CD4-positive, alpha-beta T cell treated with Interleukin-4 for 1 hour (primary cell): Measurements from ENCODE around the gene IL3.

Source experiments
- DNase-seq, 2 donors: peaks; one replicate each; pipeline ENCODE4 v3.0.0-alpha.2; 2020 to 2022

IL3 gene

GRCh38 chr5:132057498-132058255, 2.8 kb upstream of the IL3 start:
- DNase-seq: no peak

DNA sequence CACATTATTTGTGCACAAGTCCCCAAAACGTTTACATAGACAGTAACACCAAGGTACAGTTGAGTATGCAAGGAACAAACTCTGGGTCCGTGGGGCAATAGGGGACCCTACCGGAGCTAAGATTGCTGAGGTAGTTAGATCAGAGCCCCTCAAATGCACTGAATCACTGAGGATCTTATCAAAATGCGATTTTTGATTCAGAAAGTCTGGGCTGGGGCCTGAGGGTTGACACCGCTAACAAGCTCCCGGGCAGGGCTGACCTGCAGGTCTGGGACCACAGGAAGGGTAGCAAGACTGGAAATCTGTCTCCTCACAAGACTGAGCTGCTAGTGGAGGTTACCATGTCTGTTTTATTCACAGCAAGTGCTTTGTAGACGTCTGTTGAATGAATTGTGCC, 1.8 kb upstream of the IL3 start:
- DNase-seq: no peak

DNA sequence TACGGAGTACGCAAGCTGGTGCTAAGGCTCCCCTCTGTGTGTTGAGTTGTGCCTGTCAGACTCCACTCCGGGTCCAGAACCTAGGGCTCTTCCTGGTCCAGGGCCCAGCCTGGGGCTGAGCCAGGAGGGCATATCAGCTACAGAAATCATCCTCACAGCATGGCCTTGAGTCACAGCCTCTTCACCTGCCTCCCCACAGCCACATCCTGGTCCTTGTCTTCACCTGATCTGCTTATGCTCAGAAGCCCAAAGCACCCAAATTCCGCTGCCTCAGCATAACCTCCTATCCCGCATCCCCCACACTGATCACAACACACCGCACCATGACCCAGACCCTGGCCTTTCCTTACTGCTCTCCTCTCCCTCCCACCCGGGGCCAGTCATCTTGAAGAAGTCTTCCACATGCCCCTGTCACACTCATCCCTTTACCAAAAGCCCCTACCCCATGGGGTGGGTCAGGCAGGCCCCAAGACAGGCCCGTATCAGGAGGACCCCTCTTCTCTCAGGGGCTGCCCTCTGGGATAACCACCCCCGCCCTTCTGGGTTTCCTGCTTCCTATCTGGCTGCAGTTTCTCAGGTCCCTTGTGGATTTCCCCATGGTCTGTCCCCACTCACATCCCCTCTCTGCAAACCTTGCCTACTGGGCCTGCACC, 1.3 kb upstream of the IL3 start:
- DNase-seq: peak in 1 of 2 donors; percentile 48

- no peak for DNase-seq
Measured at GRCh38 chr5:132059696-132060500, 557 bp upstream of the IL3 start.

GRCh38 chr5:132063090-132063911, 2.8 kb downstream of the IL3 start:
- peak; percentile 74 to 79 for DNase-seq

DNA sequence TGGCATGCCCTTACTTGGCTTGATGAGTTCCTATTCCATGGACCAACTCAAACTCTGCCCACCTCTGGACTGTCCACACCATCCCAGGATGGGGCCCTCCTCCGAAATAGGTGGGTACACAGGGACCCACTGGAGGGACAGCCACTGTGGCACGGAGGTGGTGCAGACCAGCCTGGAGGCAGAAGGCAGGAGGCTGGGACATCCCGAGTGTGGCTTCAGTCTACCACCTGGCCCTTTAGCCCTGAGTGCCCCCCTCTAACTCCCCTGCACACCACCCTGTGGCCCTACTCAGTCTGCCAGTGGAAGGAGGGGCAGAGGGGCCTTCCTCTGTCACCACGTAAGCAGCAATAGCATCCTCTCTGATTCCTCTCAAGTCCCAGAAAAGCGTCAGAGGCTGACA, 3.7 kb downstream of the IL3 start:
- no peak for DNase-seq

DNA sequence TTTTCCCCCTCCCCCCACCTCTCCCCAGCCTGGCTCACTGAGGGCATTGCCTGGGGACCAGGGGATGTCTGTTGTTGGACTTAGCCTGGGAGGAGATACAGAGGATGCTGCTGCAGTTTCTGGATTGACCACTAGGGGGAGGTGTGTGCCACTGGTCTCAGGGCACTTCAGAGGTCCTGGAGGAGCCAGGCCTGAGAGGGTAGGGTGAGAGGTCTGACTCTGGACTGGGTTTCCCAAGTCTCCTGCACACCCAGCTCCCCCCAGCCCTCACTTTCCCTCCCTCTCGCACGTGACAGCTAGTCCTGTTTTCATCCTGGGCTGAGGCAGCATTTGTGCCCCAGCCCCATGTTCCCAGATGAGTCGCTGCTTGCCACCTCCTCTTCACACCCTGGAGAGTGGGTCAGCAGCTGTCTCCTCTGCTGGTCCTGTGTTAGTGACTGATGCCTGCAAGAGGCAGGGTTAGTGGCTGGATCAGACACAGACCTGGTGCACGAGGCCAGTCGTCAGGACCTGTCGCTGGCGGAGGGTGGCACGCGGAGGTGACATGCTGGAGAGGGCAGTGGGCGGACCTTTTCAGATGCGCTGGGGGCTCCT, 4.4 kb downstream of the IL3 start:
- DNase-seq: peak; percentile 76 to 79

- DNase-seq: peak; percentile 42 to 60
Measured at GRCh38 chr5:132065351-132065937, 5.0 kb downstream of the IL3 start.

DNA sequence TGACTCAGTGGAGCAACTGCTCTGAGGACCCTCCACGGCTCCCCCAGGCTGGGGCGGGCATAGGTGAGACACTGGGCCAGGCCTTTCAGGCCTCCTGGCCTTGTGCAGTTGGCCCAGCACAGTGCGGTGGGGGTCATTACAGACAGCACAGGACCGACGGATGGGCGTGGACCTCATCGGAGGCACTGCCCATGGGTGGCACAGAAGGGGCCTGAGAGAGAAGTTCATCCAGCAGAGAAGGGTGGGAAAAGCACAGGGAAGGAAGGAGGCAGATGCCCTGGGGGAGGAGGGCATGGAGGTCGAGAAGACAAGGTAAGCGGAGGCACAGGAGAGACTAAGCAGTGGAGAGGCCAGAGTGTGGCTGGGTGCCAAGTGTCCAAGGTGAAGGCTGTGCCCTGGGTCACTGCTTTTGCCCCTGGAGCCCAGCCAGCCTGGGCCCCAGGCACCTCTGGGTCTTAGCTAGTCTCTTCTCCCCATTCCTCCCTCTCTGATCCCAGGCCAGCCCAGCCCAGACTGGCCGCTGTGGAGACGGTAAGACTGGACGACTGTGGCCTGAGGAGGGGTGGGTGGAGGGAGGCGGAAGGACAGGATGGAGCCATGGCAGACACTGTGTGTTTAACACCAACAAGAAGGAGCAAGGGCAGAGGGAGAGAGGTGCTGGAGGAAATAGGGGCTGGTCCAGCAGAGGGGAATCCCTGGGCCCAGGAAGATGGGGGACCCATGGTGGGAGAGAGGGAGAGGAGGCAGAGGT, 5.7 kb downstream of the IL3 start:
- DNase-seq: no peak

GRCh38 chr5:132066871-132067270, 6.4 kb downstream of the IL3 start:
- DNase-seq: no peak

GRCh38 chr5:132067451-132067850, 7.0 kb downstream of the IL3 start:
- no peak for DNase-seq

- no peak for DNase-seq
Measured at GRCh38 chr5:132067941-132068808, 7.7 kb downstream of the IL3 start.

DNA sequence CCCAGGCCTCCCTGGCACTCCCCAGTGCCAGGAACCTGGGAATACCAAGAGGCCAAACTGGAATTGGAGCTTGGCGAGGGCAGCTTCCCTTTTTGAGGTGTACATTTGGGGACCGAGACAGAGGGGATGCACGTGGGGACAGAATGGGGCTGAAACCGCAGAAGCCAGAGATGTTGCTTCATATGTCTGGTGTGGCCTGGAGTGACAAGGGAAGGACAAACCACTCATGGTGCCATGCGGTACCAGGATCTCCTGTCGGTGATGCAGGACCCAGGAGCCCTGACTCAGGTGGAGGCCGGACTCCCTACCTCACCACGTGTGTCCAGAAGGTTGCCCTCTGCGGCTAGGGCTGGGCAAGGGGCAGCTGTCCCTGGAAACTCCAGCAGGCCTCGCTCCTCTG, 9.1 kb downstream of the IL3 start:
- DNase-seq: no peak

DNA sequence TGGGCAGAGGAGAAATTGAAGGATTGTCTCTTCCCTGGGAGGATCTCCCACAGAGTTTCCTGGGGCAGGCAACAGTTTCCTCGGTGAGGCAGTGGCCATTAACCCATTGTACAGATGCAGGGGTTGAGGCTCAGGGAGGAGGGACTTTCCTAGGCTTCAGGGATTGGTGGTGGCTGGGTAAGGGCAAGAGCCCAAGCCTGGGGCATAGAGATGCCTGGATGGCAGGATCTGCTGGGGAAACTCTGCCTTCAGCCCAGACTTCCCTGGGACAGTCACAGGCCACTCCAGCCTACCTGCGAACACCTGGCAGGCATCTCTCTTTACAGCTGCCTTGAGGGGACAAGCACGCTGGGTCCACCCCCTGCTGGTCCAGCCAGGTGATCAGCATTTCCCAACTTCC, 9.5 kb downstream of the IL3 start:
- no peak for DNase-seq

DNA sequence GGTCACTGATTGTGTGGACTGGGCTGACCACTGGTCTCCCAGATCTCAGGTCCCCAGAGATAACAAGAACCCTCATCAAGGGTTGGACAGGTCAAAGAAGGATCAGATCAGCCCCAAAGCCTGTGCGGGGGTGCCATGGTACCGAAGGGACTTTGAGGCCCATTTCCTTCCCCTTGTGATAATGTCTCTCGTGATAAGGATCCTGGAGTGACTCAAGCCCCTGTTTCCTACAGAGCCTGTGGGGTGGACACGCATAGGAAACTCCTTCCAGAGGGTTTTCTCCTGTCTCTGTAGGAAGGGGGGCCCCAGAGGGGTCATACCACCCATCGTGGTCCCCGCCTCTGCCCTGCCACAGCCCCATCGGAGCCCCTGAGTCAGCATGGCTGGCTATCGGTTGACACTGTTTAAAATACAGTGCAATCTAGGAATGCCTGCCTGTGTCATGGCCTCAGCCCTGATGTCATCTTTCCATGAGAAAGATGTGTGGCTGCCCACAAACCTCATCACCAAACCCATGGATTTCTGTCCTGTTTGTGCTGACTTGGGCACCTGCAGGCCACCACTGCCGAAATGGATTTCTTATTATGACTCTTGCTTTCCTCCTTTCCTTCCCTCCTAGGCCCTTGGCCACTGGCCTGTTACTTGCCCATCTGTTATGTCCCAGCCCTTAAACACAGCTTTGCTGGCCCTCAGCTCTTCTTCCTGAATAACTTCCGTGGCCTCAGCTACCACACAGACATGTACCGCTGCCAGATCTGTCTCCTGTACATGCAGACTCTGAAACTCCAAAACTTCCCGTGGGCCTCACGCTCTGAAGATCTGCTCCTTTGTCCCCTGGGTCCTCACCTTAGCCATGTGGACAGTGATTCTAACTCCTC, 10.2 kb downstream of the IL3 start:
- no peak for DNase-seq

- DNase-seq: no peak
Measured at GRCh38 chr5:132071338-132071707, 10.9 kb downstream of the IL3 start.

DNA sequence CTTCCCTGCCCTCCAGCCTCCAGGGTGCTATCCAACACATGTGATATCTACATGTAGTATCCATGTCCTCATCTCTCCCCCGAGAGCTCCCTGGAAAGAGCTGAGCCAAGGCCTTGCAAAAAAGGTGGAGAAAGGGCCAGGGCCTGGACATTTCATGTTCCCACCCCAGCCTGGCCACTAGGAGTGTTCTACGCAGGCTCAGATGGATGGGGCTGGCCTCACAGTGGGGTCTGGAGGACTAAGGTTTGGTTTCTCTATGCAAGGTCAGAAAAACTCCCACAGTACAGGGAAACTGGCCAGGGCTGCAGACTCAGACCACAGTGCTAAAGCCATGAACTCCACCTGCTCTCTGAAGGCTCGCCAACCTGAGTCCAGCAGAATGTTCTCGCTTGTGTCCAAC, 11.6 kb downstream of the IL3 start:
- DNase-seq: no peak

DNA sequence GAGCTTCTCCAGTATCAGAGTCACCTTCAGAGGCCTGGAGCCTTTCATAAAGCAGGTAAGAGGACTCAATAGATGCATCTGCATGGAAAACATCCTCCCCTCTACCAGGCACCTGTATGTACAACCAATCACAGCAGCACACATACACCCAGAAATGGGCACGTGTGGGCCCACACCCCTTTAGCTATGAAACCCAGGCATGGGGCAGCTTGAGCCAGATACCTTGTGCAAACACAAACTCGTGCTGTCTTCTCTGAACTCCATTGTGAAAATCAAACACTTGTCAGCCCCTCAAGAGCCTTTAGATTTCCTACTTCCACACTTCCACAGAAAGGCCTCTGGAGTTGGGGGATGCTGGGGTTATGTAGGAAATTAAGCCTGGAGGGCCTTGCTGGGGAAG, 12.1 kb downstream of the IL3 start:
- no peak for DNase-seq
